HEK293 (cell line): ENCODE measurements around the gene DLD.
"Not testable (repeated sequence)": the region's sequence is repeated elsewhere in the genome, so short reads cannot be mapped to it uniquely, and the experiment has no call there.

ENCODE experiments used
- CTCF ChIA-PET: fragments of 350-600 bp; formaldehyde crosslinking; extraction: SDS; loops from one replicate; lab custom pipeline; 2021; ENCODE audit warnings: antibody characterized with exemption; lab: Yijun Ruan, JAX
- POLR2A ChIA-PET: fragments of 300-600 bp; formaldehyde crosslinking; extraction: SDS; loops from one replicate; lab custom pipeline; 2020; ENCODE audit warnings: antibody characterized with exemption, inconsistent platforms; lab: Yijun Ruan, JAX
- H3K27ac ChIP-seq: fragments of 200-500 bp; sonication (Bioruptor generic); 2 replicates; pipeline ENCODE4 v1.5.1; 2014; ENCODE audit warnings: low read depth, low read length, control low read depth, inconsistent platforms; ENCODE audit errors: extremely low read depth
- H3K36me3 ChIP-seq, 2 experiments: fragments of 200-500 bp in 1 of 2; sonication (Bioruptor generic) in 1 of 2; 1 replicate in 1 of 2; 2 replicates in 1 of 2; pipeline ENCODE4 v1.5.1; 2014 to 2017; ENCODE audit warnings: inconsistent platforms in 2 of 2, low read length in 2 of 2; ENCODE audit not compliant: control insufficient read depth in 2 of 2, insufficient read depth in 1 of 2
- H3K4me1 ChIP-seq: fragments of 200-500 bp; sonication (Bioruptor generic); 2 replicates; pipeline ENCODE4 v1.5.1; 2014; ENCODE audit warnings: mild to moderate bottlenecking, low read length, inconsistent platforms; ENCODE audit not compliant: control insufficient read depth, insufficient read depth
- H3K4me3 ChIP-seq: 2 replicates; pipeline ENCODE4 v1.5.1; 2011; ENCODE audit warnings: low read depth, mild to moderate bottlenecking, control low read depth, low read length, moderate library complexity
- H3K9me3 ChIP-seq: fragments of 200-500 bp; sonication (Bioruptor generic); 2 replicates; pipeline ENCODE4 v1.5.1; 2014; ENCODE audit warnings: low read depth, low read length, inconsistent platforms; ENCODE audit not compliant: control insufficient read depth, insufficient read depth
- KLF17 ChIP-seq: fragments of 450-650 bp; formaldehyde crosslinking; IDR thresholded peaks from 2 replicates; pipeline ENCODE4 v1.5.1; 2016; ENCODE audit warnings: missing biosample characterization, missing genetic modification characterization
- OSR2 ChIP-seq: fragments of 450-650 bp; formaldehyde crosslinking; IDR thresholded peaks from 2 replicates; pipeline ENCODE4 v1.5.1; 2016; ENCODE audit warnings: missing biosample characterization, missing genetic modification characterization
- RBAK ChIP-seq: fragments of 450-650 bp; formaldehyde crosslinking; IDR thresholded peaks from 2 replicates; pipeline ENCODE4 v1.5.1; 2016; ENCODE audit warnings: missing biosample characterization, missing genetic modification characterization
- SALL2 ChIP-seq: fragments of 450-650 bp; formaldehyde crosslinking; IDR thresholded peaks from 2 replicates; pipeline ENCODE4 v1.5.0; 2017; ENCODE audit warnings: missing biosample characterization, mild to moderate bottlenecking, missing genetic modification characterization, borderline replicate concordance
- SCRT1 ChIP-seq: fragments of 450-650 bp; formaldehyde crosslinking; IDR thresholded peaks from 2 replicates; pipeline ENCODE4 v1.5.1; 2016; ENCODE audit warnings: missing biosample characterization, missing genetic modification characterization, borderline replicate concordance
- ZNF112 ChIP-seq: fragments of 450-650 bp; formaldehyde crosslinking; IDR thresholded peaks from 2 replicates; pipeline ENCODE4 v1.5.0; 2017; ENCODE audit warnings: missing biosample characterization, missing genetic modification characterization
- ZNF214 ChIP-seq: fragments of 450-650 bp; formaldehyde crosslinking; IDR thresholded peaks from 2 replicates; pipeline ENCODE4 v1.5.1; 2017; ENCODE audit warnings: missing biosample characterization, mild to moderate bottlenecking, missing genetic modification characterization, borderline replicate concordance
- ZNF223 ChIP-seq: fragments of 450-650 bp; formaldehyde crosslinking; IDR thresholded peaks from 2 replicates; pipeline ENCODE4 v1.5.1; 2016; ENCODE audit warnings: missing biosample characterization, missing genetic modification characterization
- ZNF266 ChIP-seq: fragments of 450-650 bp; formaldehyde crosslinking; IDR thresholded peaks from 2 replicates; pipeline ENCODE4 v1.5.1; 2016; ENCODE audit warnings: missing biosample characterization, missing genetic modification characterization, low read depth
- ZNF324 ChIP-seq: fragments of 450-650 bp; formaldehyde crosslinking; IDR thresholded peaks from 2 replicates; pipeline ENCODE4 v1.5.1; 2016; ENCODE audit warnings: missing biosample characterization, missing genetic modification characterization
- ZNF394 ChIP-seq: fragments of 450-650 bp; formaldehyde crosslinking; IDR thresholded peaks from 2 replicates; pipeline ENCODE4 v1.5.1; 2016; ENCODE audit warnings: missing biosample characterization, missing genetic modification characterization, mild to moderate bottlenecking, moderate library complexity, borderline replicate concordance
- ZNF426 ChIP-seq: fragments of 450-650 bp; formaldehyde crosslinking; IDR thresholded peaks from 2 replicates; pipeline ENCODE4 v1.5.1; 2017; ENCODE audit warnings: missing biosample characterization, missing genetic modification characterization, mild to moderate bottlenecking, inconsistent platforms, moderate library complexity
- ZNF518A ChIP-seq: fragments of 450-650 bp; formaldehyde crosslinking; conservative IDR thresholded peaks from 2 replicates; pipeline ENCODE4 v1.5.1; 2016; ENCODE audit warnings: low read depth, missing biosample characterization, missing genetic modification characterization
- ZNF555 ChIP-seq: fragments of 450-650 bp; formaldehyde crosslinking; conservative IDR thresholded peaks from 2 replicates; pipeline ENCODE4 v1.5.1; 2017; ENCODE audit warnings: missing biosample characterization, mild to moderate bottlenecking, missing genetic modification characterization, inconsistent platforms
- ZNF623 ChIP-seq: fragments of 450-650 bp; formaldehyde crosslinking; IDR thresholded peaks from 2 replicates; pipeline ENCODE4 v1.5.1; 2016; ENCODE audit warnings: missing biosample characterization, missing genetic modification characterization
- ZNF629 ChIP-seq: fragments of 450-650 bp; formaldehyde crosslinking; IDR thresholded peaks from 2 replicates; pipeline ENCODE4 v1.5.1; 2017; ENCODE audit warnings: missing biosample characterization, missing genetic modification characterization
- ZNF704 ChIP-seq: fragments of 450-650 bp; formaldehyde crosslinking; IDR thresholded peaks from 2 replicates; pipeline ENCODE4 v1.5.1; 2016; ENCODE audit warnings: missing biosample characterization, missing genetic modification characterization
- ZNF791 ChIP-seq: fragments of 450-650 bp; formaldehyde crosslinking; IDR thresholded peaks from 2 replicates; pipeline ENCODE4 v1.5.1; 2016; ENCODE audit warnings: missing biosample characterization, missing genetic modification characterization

DLD gene

GRCh38 chr7:107892367-107892741 lies 1.4 kb downstream of the DLD start:
- TF ChIP-seq ZNF629, result 0 out of 2 replicates have a peak, but pooled peaks have one; percentile 0
- TF ChIP-seq ZNF426, result peak; percentile 43
- TF ChIP-seq ZNF623, result peak; percentile 19; the same call in 1 of the 2 replicates
- 0 out of 2 replicates have a peak, but pooled peaks have one; percentile 23 for TF ChIP-seq ZNF266 (tag by site-specific recombination)
- peak; percentile 52; the same call in 1 of the 2 replicates for TF ChIP-seq ZNF518A (tag by site-specific recombination)
- 0 out of 2 replicates have a peak, but pooled peaks have one; percentile 18 for TF ChIP-seq ZNF555 (tag by site-specific recombination)
- TF ChIP-seq ZNF394, result peak; percentile 64; the same call in 1 of the 2 replicates
- H3K9me3 ChIP-seq, H3K4me3 ChIP-seq, POLR2A ChIA-PET, H3K27ac ChIP-seq, H3K4me1 ChIP-seq: not testable (repeated sequence)
- H3K36me3 ChIP-seq, result peaks cover 0 to 41% of the 10 kb centered on the region in 2 experiments
- CTCF ChIA-PET, result interaction anchor here (0.8 kb wide), 1 partner anchor 18 kb away, joined by 3 read pairs; no protein-coding TSS in a partner anchor

GRCh38 chr7:107898997-107899594 lies 8.1 kb downstream of the DLD start:
- no peaks in the 10 kb centered on the region for H3K4me1 ChIP-seq
- peaks cover 12 to 56% of the 10 kb centered on the region in 2 experiments for H3K36me3 ChIP-seq
- no peak overlapping the region for H3K27ac ChIP-seq
- no peaks in the 10 kb centered on the region for H3K9me3 ChIP-seq
- H3K4me3 ChIP-seq, result no peak overlapping the region
- ChIA-PET POLR2A (no interaction called here), CTCF (interaction anchor here (0.7 kb wide), 1 partner anchor 703 kb away, joined by 4 read pairs; no protein-coding TSS in a partner anchor)
- no peak for TF ChIP-seq ZNF791 (tag by site-specific recombination)
- TF ChIP-seq ZNF223 (tag by site-specific recombination), result no peak
- TF ChIP-seq SCRT1, result no peak
- no peak for TF ChIP-seq ZNF112 (tag by site-specific recombination)
- no peak for TF ChIP-seq KLF17 (tag by site-specific recombination)
- no peak for TF ChIP-seq ZNF214
- no peak for TF ChIP-seq OSR2 (tag by site-specific recombination)
- TF ChIP-seq ZNF324 (tag by site-specific recombination), result no peak
- TF ChIP-seq RBAK (tag by site-specific recombination), result no peak
- no peak for TF ChIP-seq SALL2 (tag by site-specific recombination)
- TF ChIP-seq ZNF704, result no peak
